Medulla oblongata (tissue), 1 donor: ENCODE data around the gene DPH7.
A peak's percentile ranks its signal among the peaks of the same experiment; 100 is the strongest.
"Not testable (repeated sequence)": the region's sequence is repeated elsewhere in the genome, so short reads cannot be mapped to it uniquely, and the experiment has no call there.

Source experiments
- DNase-seq: peaks from one replicate; pipeline ENCODE4 v3.0.0-alpha.2; 2015; ENCODE audit errors: extremely low spot score

Gene DPH7

GRCh38 chr9:137578518-137579258, at the start of gene DPH7:
TSS of gene DPH7 (minus strand) at chr9:137578925. CDS start at chr9:137578777, 148 bp downstream.
- DNase-seq = peak; percentile 95

- DNase-seq = not testable (repeated sequence)
Measured at GRCh38 chr9:137627406-137627805, 48.7 kb upstream of the DPH7 start.

- DNase-seq = no peak
Measured at GRCh38 chr9:137626464-137626863, 47.7 kb upstream of the DPH7 start.

- not testable (repeated sequence) for DNase-seq
Measured at GRCh38 chr9:137622211-137622610, 43.5 kb upstream of the DPH7 start.

- no peak for DNase-seq
Measured at GRCh38 chr9:137621131-137621757, 42.5 kb upstream of the DPH7 start.

GRCh38 chr9:137620581-137620980, 41.9 kb upstream of the DPH7 start:
- no peak for DNase-seq

- DNase-seq = no peak
Measured at GRCh38 chr9:137620048-137620405, 41.3 kb upstream of the DPH7 start.

GRCh38 chr9:137619240-137620047, 40.7 kb upstream of the DPH7 start:
- DNase-seq = peak; percentile 28

- peak; percentile 90 for DNase-seq
Measured at GRCh38 chr9:137618105-137619067, 39.7 kb upstream of the DPH7 start, which contains the start of gene EHMT1. TSS of gene EHMT1 (plus strand) at chr9:137619005. CDS start at chr9:137619029, 24 bp downstream.

GRCh38 chr9:137615387-137615871, 36.7 kb upstream of the DPH7 start:
- no peak for DNase-seq

GRCh38 chr9:137614631-137615386, 36.1 kb upstream of the DPH7 start:
- DNase-seq = no peak

GRCh38 chr9:137613738-137614523, 35.2 kb upstream of the DPH7 start:
- DNase-seq = no peak

GRCh38 chr9:137613259-137613658, 34.5 kb upstream of the DPH7 start:
- no peak for DNase-seq

- DNase-seq = no peak
Measured at GRCh38 chr9:137612741-137613142, 34.0 kb upstream of the DPH7 start.

GRCh38 chr9:137611623-137612609, 33.2 kb upstream of the DPH7 start:
- DNase-seq = no peak

GRCh38 chr9:137610944-137611343, 32.2 kb upstream of the DPH7 start:
- DNase-seq = no peak

- no peak for DNase-seq
Measured at GRCh38 chr9:137607141-137607857, 28.6 kb upstream of the DPH7 start.

- no peak for DNase-seq
Measured at GRCh38 chr9:137606734-137607138, 28.0 kb upstream of the DPH7 start.
